Astrocyte of the spinal cord (primary cell): ENCODE measurements around the gene GPD2.

Experiments used
- DNase-seq: peaks from one replicate; pipeline ENCODE4 v3.0.0; 2011; ENCODE audit warnings: low read depth, low spot score
- H3K4me3 ChIP-seq: 2 replicates; pipeline ENCODE4 v1.5.1; 2011; ENCODE audit warnings: low read depth, mild to moderate bottlenecking, low read length, moderate library complexity
- in situ Hi-C: cut with HindIII; loops from 2 replicates; pipeline ENCODE4 v1.10.0; 2017; ENCODE audit warnings: low sequenced_read_pairs
- TF ChIP-seq, protein P1 (sequence below): IDR thresholded peaks from 2 replicates; pipeline ENCODE4 v1.5.1; 2012; ENCODE audit warnings: low read depth, mild to moderate bottlenecking, low read length, inconsistent platforms

The GPD2 gene

DNA sequence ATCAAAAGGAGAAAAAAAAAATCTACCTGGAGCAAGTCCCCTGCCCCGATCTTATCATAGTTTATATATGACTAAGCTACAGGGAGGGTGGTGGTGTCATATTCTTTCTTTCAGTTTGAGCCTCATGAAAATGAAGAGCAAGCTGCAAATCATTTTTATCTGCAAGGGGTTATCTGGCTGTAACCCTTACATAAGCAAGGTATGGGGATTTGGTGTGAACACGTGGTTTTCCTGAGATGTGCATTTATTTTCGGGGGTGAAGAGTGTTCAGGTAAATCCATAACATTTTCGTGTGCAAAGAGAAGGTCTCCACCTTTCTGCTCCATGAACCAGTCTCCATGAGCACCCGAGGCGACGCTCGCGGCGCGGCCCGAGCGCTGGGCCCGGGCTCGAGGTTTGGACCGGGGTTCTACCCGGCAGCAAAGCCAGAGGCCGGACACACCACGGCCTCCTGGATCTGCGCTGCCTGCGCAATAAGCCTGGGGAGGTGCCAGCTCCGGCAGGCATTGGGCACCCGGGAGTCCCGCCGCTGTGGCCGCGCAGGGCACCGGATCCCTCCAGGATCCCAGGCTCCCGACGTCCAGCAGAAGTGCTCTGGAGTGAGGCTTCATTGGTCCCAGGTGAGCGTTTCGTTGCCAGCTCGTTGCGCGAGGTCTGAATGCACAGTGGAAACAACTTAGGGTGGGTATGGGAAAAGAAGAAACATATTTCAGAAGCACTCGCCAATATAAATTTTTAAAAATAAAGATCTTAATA, 36.1 kb upstream of the GPD2 start:
- peak overlapping the region; percentile 76 for H3K4me3 ChIP-seq
- in situ Hi-C loops, result no loop called here
- DNase-seq, result no peak
- TF ChIP-seq, protein P1, sequence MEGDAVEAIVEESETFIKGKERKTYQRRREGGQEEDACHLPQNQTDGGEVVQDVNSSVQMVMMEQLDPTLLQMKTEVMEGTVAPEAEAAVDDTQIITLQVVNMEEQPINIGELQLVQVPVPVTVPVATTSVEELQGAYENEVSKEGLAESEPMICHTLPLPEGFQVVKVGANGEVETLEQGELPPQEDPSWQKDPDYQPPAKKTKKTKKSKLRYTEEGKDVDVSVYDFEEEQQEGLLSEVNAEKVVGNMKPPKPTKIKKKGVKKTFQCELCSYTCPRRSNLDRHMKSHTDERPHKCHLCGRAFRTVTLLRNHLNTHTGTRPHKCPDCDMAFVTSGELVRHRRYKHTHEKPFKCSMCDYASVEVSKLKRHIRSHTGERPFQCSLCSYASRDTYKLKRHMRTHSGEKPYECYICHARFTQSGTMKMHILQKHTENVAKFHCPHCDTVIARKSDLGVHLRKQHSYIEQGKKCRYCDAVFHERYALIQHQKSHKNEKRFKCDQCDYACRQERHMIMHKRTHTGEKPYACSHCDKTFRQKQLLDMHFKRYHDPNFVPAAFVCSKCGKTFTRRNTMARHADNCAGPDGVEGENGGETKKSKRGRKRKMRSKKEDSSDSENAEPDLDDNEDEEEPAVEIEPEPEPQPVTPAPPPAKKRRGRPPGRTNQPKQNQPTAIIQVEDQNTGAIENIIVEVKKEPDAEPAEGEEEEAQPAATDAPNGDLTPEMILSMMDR, result no peak

DNA sequence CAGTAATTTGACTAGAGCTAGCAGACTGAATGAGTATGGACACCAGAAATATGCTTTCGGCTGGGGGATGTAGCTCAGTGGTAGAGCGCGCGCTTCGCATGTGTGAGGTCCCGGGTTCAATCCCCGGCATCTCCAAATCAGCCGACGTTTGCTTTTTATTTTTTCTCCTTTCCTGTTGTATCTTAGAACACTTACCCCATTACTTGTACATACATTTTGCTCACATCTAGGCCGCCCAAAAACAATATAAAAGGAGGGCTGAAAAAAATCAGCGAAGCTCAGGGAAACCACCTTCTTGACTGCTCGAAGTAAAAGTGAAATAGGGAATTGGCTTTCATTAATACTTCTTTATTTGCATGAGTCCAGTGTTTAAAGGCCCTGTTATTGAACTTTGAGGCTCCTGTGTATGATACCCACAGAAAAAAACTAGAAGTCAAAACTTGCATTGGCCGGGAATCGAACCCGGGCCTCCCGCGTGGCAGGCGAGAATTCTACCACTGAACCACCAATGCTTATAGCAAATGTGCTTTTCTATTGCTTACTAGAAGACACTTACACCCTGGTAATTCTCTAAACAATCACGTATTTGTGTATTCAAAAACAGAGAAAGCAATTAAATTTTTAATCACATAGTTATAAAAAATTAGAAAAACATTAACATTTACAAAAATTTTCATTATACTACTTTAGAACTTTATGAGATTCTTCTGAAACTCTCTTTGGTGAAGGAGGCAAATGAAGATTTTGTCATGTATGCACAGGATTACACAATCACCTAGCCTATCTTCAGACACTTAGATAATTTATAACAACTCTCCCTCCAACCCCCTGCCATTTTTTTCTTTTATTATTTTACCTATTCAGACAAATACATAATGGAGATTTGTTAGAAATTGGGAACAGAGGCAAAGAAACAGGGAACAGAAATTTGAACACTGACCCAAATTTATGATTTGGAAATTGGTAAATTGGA, 35.2 kb upstream of the GPD2 start:
- peak; percentile 93 for DNase-seq
- TF ChIP-seq, protein P1, result no peak
- in situ Hi-C loops, result no loop called here
- peak overlapping the region; percentile 76 for H3K4me3 ChIP-seq

DNA sequence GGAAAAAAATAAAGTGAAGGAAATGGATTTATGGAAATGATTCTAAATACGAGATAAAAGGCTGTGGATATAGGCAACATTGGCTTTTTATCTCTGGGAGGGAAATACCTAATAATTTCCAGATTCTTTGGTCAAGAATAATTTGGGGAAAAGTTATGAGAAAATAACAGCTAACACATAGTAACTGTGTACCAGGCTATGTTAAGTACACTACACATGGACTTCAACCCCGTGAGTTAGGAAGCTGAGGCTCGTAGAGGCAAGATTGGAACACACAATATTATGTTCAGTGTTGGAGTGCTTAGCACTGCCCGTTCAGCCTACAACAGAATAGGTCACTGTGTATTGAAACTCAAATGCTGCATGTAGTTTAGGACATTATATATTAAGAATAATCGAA, 34.3 kb upstream of the GPD2 start:
- H3K4me3 ChIP-seq, result no peak overlapping the region
- in situ Hi-C loops, result no loop called here
- TF ChIP-seq, protein P1, result no peak
- no peak for DNase-seq

DNA sequence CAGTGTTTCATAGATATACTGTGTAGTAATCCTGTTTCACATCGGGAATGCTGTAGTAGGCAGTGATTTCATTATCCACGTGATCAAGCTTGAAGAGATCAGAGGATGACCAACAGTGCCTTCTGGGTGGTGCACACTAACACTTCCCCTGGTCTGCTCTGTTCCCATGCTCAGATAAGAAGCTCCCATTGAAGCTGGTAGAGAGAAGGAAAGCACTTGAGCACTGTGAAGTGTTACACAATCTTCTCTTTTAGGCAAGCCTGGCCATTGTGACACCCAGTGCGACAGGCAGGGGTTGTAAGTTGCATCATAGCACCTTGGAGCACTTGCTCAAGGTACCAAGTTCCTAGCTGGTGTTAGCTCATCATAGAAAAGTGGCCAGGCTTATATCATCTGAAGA, 30.6 kb upstream of the GPD2 start:
- in situ Hi-C loops, result no loop called here
- H3K4me3 ChIP-seq, result no peak overlapping the region
- TF ChIP-seq, protein P1, result no peak
- DNase-seq, result no peak

DNA sequence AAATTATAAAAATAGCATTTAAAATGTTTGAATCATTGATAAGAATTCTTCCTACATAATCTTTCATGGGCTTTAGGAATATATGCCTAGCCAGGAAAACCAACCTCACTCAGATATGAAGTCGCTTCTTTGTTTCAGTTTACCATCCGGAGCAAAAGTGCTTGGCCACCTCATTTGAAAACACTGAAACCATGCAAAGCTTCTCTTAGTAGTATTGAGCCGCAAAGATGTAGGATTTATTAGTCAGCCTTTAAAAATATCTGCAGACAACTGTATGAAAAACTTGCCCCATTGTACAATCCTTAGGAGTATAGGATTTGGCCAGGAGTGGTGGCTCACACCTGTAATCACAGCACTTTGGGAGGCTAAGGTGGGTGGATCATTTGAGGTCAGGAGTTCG, 24.3 kb upstream of the GPD2 start:
- H3K4me3 ChIP-seq, result no peak overlapping the region
- in situ Hi-C loops, result no loop called here
- TF ChIP-seq, protein P1, result no peak
- DNase-seq, result no peak

DNA sequence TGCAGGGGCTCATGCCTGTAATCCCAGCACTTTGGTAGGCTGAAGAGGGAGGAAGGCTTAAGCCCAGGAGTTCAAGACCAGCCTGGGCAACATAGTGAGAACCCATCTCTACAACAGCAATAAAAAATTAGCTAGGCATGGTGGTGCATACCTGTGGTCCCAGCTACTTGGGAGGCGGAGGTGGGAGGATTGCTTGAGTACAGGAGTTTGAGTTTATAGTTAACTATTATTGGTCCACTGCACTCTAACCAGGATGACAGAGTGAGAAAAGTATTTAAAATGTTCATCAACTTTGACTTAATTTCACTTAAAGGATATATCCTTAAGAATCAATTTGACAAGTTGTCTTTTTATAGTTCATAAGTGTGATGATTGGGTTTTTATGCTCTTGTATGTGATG, 14.3 kb upstream of the GPD2 start:
- in situ Hi-C loops, result no loop called here
- TF ChIP-seq, protein P1, result no peak
- no peak for DNase-seq
- H3K4me3 ChIP-seq, result no peak overlapping the region
